ENCODE data around the gene BICRA. TPM values are rescaled to one million over a fixed set of nuclear protein-coding genes. Genes with fewer than 3 reads are reported as not detected.
A peak's percentile ranks its signal among the peaks of the same experiment; 100 is the strongest.
"Not testable (repeated sequence)": the region's sequence is repeated elsewhere in the genome, so short reads cannot be mapped to it uniquely, and the experiment has no call there.

Gene BICRA
- total and polyA plus RNA-seq, 2 experiments from 2014 or later, result 3.0 to 13.5 TPM

- DNase-seq (ENCODE audit: low read depth in 1 of 2, low spot score in 1 of 2), result no peak
- no peak for TF ChIP-seq CTCF (IDR thresholded peaks at IDR 0.05; ENCODE audit: low read depth, low read length)
- no peaks in the 10 kb centered on the region for H3K9me3 ChIP-seq (ENCODE audit: low read depth)
- H3K27me3 ChIP-seq, result no peaks in the 10 kb centered on the region
- no peak overlapping the region for H3K4me3 ChIP-seq
- H3K36me3 ChIP-seq, result no peaks in the 10 kb centered on the region
- no peak overlapping the region for H3K27ac ChIP-seq
- H3K4me1 ChIP-seq (ENCODE audit: low read depth), result no peaks in the 10 kb centered on the region
Observed at GRCh38 chr19:47741544-47742140, 132.7 kb downstream of the BICRA start.

- no peak for TF ChIP-seq CTCF (IDR thresholded peaks at IDR 0.05; ENCODE audit: low read depth, low read length)
- no peaks in the 10 kb centered on the region for H3K4me1 ChIP-seq (ENCODE audit: low read depth)
- no peaks in the 10 kb centered on the region for H3K27me3 ChIP-seq
- H3K27ac ChIP-seq, result no peak overlapping the region
- H3K9me3 ChIP-seq (ENCODE audit: low read depth), result no peaks in the 10 kb centered on the region
- H3K36me3 ChIP-seq, result peaks cover 3% of the 10 kb centered on the region
- no peak overlapping the region for H3K4me3 ChIP-seq
- peak in 1 of 2 donors; percentile 53 for DNase-seq (ENCODE audit: low read depth in 1 of 2, low spot score in 1 of 2)
Observed at GRCh38 chr19:47742634-47743033, 133.7 kb downstream of the BICRA start.

- Histone ChIP-seq H3K4me3 (peak within 1 kb of the TSS; percentile 68), H3K27me3 (no peaks in the 10 kb centered on the region), H3K36me3 (peaks cover 3% of the 10 kb centered on the region), H3K4me1 (ENCODE audit: low read depth) (no peaks in the 10 kb centered on the region), H3K9me3 (ENCODE audit: low read depth) (no peaks in the 10 kb centered on the region), H3K27ac (peak within 1 kb of the TSS; percentile 87)
- no peak for TF ChIP-seq CTCF (IDR thresholded peaks at IDR 0.05; ENCODE audit: low read depth, low read length)
- DNase-seq (ENCODE audit: low read depth in 1 of 2, low spot score in 1 of 2), result peak; percentile 98
Observed at GRCh38 chr19:47745010-47745901, 136.3 kb downstream of the BICRA start, which contains the start of gene NOP53. NOP53 (plus strand) TSS chr19:47745546; CDS start chr19:47745560, 14 bp downstream.

- peak overlapping the region; percentile 68 for H3K4me3 ChIP-seq
- not testable (repeated sequence) for H3K4me1 ChIP-seq (ENCODE audit: low read depth); DNase-seq (ENCODE audit: low read depth in 1 of 2, low spot score in 1 of 2); H3K9me3 ChIP-seq (ENCODE audit: low read depth); H3K36me3 ChIP-seq; H3K27ac ChIP-seq; H3K27me3 ChIP-seq
Observed at GRCh38 chr19:47746129-47746528, 137.2 kb downstream of the BICRA start.

GRCh38 chr19:47749326-47749725, 140.4 kb downstream of the BICRA start:
- no peak for DNase-seq (ENCODE audit: low read depth in 1 of 2, low spot score in 1 of 2)
- no peaks in the 10 kb centered on the region for H3K9me3 ChIP-seq (ENCODE audit: low read depth)
- TF ChIP-seq CTCF (IDR thresholded peaks at IDR 0.05; ENCODE audit: low read depth, low read length), result no peak
- no peaks in the 10 kb centered on the region for H3K4me1 ChIP-seq (ENCODE audit: low read depth)
- no peak overlapping the region for H3K4me3 ChIP-seq
- no peaks in the 10 kb centered on the region for H3K27me3 ChIP-seq
- peaks cover 20% of the 10 kb centered on the region for H3K36me3 ChIP-seq
- no peak overlapping the region for H3K27ac ChIP-seq

GRCh38 chr19:47750752-47751151, 141.8 kb downstream of the BICRA start:
- peaks cover 27% of the 10 kb centered on the region for H3K36me3 ChIP-seq
- TF ChIP-seq CTCF (IDR thresholded peaks at IDR 0.05; ENCODE audit: low read depth, low read length), result no peak
- H3K9me3 ChIP-seq (ENCODE audit: low read depth), result no peaks in the 10 kb centered on the region
- H3K27ac ChIP-seq, result no peak overlapping the region
- no peak overlapping the region for H3K4me3 ChIP-seq
- no peak for DNase-seq (ENCODE audit: low read depth in 1 of 2, low spot score in 1 of 2)
- no peaks in the 10 kb centered on the region for H3K4me1 ChIP-seq (ENCODE audit: low read depth)
- no peaks in the 10 kb centered on the region for H3K27me3 ChIP-seq

Measured in cardiac muscle cell (in vitro differentiated cells and primary cell).